GM18526 (cell line): ENCODE data around the gene AVP.

Source experiments
- POLR2A ChIP-seq: IDR thresholded peaks from 3 replicates; pipeline ENCODE4 v1.6.1; 2011; ENCODE audit not compliant: insufficient read length; ENCODE audit errors: extremely low read depth

The AVP gene

DNA sequence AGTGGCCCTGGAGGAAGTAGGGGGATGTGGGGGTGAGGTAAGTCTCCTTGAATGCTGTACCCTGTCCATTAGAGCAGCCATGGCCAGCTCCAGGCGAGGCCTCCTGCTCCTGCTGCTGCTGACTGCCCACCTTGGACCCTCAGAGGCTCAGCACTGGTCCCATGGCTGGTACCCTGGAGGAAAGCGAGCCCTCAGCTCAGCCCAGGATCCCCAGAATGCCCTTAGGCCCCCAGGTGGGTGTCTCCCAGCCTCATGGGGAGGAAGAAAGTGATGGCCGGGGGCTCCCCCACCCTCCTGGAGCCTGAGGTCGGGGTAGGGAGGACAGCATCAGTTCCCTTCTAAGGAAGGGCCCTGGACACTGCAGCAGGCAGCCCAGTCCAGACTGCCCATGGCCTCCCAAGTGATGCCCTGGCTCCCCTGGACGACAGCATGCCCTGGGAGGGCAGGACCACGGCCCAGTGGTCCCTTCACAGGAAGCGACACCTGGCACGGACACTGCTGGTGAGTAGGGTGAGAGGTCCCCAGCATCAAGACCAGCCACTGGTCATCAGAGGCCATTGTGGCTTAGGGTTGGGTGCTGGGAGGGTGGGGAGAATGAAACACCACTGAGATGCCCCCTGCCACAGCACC, 40.1 kb downstream of the AVP start:
- no peak for TF ChIP-seq POLR2A

DNA sequence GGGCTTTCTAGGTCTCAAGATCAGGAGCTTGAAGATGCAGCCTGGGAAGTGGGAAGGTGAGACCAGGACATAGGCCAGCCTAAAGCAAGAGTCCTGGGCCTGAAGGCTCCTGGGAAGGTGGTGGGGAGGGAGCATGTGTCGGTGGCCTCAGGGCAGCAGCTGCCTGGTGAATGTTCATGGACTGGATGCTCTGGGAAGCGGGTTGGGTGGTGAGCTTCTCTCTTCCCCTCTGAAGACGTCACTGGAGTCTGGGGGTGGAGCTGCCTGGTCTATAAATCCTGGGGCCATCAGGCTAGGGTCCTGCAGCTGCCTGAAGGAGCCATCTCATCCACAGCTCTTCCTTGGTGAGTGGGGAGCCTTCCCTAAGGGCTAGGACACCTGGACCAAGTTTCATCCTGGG, 41.2 kb downstream of the AVP start, which contains the start of gene GNRH2:
GNRH2 (plus strand) TSS at position 301 of the 400 bp plus-strand sequence. CDS start 793 bp downstream, outside the sequence.
- no peak for TF ChIP-seq POLR2A

DNA sequence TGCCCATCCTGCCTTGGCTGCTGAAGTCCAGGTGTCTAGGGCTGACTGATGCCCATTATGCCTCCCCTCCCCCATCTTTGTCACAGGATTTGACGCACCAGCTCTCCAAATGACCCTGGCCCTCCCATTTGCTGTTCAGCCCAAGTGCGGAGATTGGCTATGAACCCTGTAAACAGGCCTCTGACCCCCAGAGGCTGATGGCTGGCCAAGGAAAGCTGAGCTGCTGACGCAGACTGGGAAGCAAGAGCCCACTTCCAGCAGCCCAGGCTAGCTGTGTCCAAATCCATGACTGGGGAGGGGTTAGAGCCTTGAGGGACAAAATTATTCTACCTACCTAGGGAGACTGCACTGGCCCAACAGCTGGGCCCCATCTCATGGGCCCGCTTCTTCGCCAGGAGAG, 41.9 kb downstream of the AVP start:
- no peak for TF ChIP-seq POLR2A

GRCh38 chr20:3041854-3042409, 42.6 kb downstream of the AVP start:
- no peak for TF ChIP-seq POLR2A

GRCh38 chr20:3040086-3040485, 44.4 kb downstream of the AVP start:
- no peak for TF ChIP-seq POLR2A

- TF ChIP-seq POLR2A, result no peak
Measured at GRCh38 chr20:3039426-3039825, 45.1 kb downstream of the AVP start.

DNA sequence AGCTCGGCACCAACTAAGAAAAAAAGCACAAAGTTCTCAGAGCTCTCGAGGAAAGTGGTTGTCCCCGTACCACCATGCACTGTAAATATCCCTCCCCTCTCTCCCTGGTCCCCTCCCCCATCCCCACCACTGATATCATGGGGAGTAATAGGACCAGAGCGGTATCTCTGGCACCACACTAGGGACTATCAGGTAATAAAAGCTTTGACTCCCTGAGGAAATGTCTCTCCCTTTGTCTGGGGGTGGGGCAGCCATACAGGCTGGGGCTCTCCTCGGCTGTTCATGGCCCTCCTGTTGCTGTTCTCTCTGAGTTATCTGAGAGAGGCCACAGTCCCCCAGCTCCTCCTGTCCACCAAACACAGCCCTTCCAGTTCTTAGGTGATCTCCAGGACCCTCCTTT, 46.1 kb downstream of the AVP start:
- no peak for TF ChIP-seq POLR2A

- no peak for TF ChIP-seq POLR2A
Measured at GRCh38 chr20:3037654-3038053, 46.9 kb downstream of the AVP start.

DNA sequence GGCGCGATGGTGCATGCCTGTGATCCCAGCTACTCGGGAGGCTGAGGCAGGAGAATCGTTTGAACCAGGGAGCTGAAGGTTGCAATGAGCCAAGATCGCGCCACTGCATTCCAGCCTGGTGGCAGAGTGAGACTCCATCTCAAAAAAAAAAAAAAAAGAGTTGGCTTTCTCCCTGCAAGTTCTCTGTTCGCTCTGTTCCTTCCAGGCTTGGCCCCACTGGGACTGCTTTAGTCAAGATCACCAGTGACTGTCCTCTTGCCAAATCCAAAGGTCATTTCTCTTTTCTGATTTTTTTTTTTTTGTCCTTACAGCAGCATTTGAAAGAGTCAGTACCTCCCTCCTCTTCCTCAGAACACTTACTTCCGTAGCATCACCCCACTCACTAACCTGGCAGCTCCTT, 51.9 kb downstream of the AVP start:
- no peak for TF ChIP-seq POLR2A
